GM12872 (cell line): ENCODE results near the gene PGLYRP4.

Experiments used
- CTCF ChIP-seq: IDR thresholded peaks from 3 replicates; pipeline ENCODE4 v1.5.1; 2011; ENCODE audit warnings: low read depth, mild to moderate bottlenecking, low read length, moderate library complexity; ENCODE audit not compliant: insufficient read depth

Gene PGLYRP4

GRCh38 chr1:153354515-153355193, 6.0 kb upstream of the PGLYRP4 start:
- no peak for TF ChIP-seq CTCF

- peak; percentile 59 for TF ChIP-seq CTCF
Observed at GRCh38 chr1:153353226-153353947, 4.7 kb upstream of the PGLYRP4 start.

GRCh38 chr1:153352523-153352922, 3.9 kb upstream of the PGLYRP4 start:
- TF ChIP-seq CTCF: peak; percentile 88

- TF ChIP-seq CTCF: no peak
Observed at GRCh38 chr1:153350321-153350957, 1.8 kb upstream of the PGLYRP4 start.

- TF ChIP-seq CTCF: 0 out of 3 replicates have a peak, but pooled peaks have one; percentile 4
Observed at GRCh38 chr1:153349363-153350320, 1.0 kb upstream of the PGLYRP4 start.

- no peak for TF ChIP-seq CTCF
Observed at GRCh38 chr1:153347856-153348255, 785 bp downstream of the PGLYRP4 start.
